GM21576 (cell line): ENCODE data around the gene LILRB2.
"Not testable (repeated sequence)": the region's sequence is repeated elsewhere in the genome, so short reads cannot be mapped to it uniquely, and the experiment has no call there.

ENCODE experiments used
- ATAC-seq: cut with Tn5 transposase; IDR thresholded peaks from one replicate; pipeline ENCODE4 v1.9.1; 2021; ENCODE audit warnings: mild to moderate bottlenecking, moderate library complexity; ENCODE audit not compliant: unreplicated experiment

Gene LILRB2

DNA sequence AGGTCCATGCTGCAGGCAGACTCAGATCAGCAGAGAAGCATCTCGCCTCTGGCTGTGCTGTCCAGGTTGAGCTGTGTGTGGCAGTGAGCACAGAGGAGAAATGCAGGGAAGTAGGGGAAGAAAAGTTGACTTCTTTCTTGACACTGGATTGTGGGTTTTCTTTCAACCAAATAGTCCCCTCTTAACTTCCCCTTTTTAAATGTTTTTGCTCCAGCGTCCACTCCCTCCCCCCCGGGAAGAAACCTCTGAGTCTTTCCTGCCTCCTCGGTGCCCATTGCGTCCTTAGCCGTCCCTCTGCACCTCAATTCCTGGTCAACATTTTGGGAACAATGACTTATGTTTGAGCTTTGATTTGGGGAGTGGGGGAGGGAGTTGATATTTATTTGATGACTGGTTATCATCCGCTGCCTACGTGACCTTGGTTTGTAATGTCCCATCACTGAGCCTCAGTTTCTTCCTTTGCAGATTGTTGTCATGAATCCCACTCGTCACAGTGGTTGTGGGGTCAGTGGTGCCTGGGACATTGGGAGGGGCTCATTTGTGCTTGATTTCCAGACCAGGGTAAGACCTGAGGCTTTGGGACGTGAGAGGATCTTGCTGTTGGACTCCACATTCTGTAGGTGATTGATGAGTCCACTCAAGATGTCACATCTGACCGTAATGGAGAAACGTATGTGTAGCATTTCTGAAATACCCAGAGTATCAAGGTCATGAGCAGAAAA is at the start of gene LILRB2:
Gene LILRB2 (minus strand): TSS at position 104 of the 722 bp plus-strand sequence. CDS start 614 bp downstream, outside the sequence.
- ATAC-seq = no peak

DNA sequence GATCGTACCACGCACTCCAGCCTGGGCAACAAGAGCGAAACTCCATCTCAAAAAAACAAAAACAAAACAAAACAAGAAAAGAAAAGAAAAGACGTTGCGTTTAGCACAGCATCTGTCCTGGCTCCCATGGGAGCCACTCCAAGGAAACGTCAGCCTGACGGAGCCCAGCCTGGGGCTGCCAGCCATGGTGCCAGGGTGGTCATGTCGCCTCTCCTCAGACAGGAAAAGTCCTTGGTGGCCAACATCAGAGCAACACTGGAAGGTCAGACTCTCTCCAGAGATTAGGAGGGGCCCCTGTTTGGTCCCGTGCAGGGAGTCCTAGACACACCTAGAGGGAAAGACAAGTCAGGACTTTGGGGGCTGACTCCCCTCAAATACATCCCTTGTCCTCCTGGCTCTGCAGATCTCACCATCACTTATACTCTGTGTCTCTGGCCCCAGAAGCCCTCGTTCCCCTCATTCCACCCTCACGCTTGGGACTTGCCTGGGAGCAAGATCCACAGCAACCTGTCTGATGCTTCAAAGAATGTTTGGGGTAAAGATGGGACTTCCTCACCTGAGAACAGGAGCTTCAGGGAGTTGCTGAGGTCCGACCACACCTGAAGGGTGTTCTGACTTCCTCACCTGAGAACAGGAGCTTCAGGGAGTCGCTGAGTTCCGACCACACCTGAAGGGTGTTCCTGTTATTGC is 48.7 kb upstream of the LILRB2 start:
- ATAC-seq = no peak

DNA sequence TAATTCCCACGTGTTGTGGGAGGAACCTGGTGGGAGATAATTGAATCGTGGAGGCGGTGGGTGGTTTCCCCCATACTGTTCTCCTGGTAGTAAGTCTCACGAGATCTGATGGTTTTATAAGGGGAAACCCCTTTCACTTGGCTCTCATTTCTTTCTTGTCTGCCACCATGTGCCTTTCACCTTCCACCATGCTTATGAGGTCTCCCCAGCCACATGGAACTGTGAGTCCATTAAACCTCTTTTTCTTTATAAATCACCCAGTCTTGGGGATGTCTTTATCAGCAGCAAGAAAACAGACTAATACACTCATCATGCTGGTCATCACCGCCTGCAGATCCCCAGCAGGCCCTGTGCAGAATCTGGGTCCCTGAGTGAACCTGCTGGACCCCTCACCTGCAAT is 47.9 kb upstream of the LILRB2 start:
- ATAC-seq = not testable (repeated sequence)

GRCh38 chr19:54325631-54326030 is 44.7 kb upstream of the LILRB2 start:
- ATAC-seq = no peak

DNA sequence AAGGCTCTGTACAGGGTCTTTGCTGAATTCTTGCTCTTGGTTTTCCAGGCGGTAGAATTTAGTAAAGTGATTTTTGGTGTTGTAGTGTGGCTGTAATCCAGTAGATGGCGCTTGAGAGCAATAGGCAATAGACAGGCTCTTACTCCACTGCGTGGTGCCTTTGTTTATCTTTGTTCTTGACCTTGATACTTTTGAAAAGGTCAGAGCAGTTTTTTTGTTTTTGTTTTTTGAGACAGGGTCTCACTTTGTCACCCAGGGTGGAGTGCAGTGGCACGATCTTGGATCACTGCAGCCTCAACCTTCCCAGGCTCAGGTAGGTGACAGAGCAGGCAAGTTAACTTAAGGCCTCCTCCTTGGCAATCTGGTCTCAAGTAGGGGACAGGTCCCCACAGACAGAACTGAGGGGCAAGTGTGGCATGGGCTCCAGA is 44.3 kb upstream of the LILRB2 start:
- no peak for ATAC-seq

GRCh38 chr19:54324071-54324470 is 43.2 kb upstream of the LILRB2 start:
- no peak for ATAC-seq

- ATAC-seq = not testable (repeated sequence)
Observed at GRCh38 chr19:54322934-54323333, 42.0 kb upstream of the LILRB2 start.

- ATAC-seq = not testable (repeated sequence)
Observed at GRCh38 chr19:54322295-54322694, 41.4 kb upstream of the LILRB2 start.

DNA sequence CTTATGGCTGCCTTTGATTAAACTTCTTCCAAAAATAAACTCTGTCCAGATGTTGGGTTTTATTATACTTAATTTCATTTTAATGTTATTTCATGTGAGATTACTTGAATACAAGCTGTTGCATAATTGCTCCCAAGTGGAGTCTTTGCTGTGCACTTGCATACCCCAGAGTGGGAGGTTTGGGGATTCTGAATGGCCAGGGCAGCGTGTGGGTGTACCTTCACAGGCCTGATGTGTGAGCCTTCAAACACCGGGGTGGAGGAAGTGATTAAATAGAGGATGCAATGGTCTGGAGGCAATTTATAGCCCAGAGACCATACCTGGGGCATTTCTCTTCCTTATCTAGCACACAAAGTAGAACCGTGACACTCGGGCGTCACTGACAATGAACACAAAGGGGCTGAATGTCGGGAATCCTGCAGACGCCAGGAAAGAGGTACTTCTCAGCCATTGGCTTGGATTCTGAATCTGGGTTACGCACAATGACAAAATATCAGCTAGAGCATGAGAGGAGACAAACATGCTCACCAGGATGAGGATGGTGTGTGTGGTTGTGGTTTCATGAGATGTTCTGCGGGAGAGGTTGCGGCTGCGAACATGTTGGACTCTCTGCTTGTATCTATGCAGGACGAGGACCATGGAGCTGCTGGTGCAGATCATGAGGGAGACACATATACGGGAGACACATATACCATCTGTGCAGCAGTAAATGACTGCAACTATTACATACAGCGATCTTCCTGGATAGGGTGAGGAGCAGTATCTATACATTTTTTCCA is 39.2 kb upstream of the LILRB2 start:
- ATAC-seq = no peak

- no peak for ATAC-seq
Observed at GRCh38 chr19:54319049-54319448, 38.1 kb upstream of the LILRB2 start.

- no peak for ATAC-seq
Observed at GRCh38 chr19:54317965-54318240, 37.0 kb upstream of the LILRB2 start.

GRCh38 chr19:54317108-54317964 is 36.4 kb upstream of the LILRB2 start:
- ATAC-seq = no peak

DNA sequence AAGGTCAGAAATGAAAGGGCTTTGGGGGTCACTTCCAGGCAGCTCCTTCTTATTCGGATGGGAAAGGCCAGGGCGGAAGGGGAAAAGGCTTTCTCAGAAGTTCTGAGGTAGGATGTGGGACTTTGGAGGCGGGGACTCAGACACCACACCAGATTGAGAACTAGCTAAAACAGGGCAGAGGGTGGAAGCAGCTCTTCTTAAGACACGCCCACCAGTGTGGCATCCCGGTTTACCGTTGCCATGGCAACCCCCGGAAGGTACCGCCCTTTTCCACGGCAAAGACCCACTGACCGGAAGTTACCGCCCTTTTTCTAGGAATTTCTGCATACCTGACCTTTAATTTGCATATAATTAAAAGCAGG is 35.8 kb upstream of the LILRB2 start:
- ATAC-seq = no peak

GRCh38 chr19:54315956-54316355 is 35.0 kb upstream of the LILRB2 start:
- no peak for ATAC-seq

- ATAC-seq = no peak
Observed at GRCh38 chr19:54312436-54313377, 31.8 kb upstream of the LILRB2 start, which contains the start of gene LILRA5. TSS of gene LILRA5 (minus strand) at chr19:54313166. CDS start at chr19:54313019, 147 bp downstream.

DNA sequence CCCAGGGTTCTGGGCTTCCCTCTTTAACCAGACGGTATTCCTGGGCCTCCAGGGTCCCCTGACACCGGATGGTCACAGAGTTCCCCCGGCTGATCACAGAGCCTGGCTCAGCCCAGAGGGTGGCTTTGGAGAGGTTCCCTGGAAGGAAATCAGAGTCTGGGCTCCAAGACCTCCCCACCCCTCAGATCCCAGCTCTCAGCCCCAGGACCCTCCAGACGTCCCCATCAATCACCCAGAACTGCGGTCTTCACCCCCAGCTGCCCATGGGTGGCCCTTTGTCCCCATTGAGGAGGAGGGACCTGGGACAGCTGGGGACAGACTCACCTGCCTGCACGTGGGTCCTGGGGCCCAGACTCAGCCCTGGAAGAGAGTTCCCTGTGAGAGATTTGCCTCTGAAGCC is 31.1 kb upstream of the LILRB2 start:
- ATAC-seq = no peak

GRCh38 chr19:54311486-54311885 is 30.6 kb upstream of the LILRB2 start:
- ATAC-seq = no peak

GRCh38 chr19:54310543-54310942 is 29.6 kb upstream of the LILRB2 start:
- no peak for ATAC-seq

DNA sequence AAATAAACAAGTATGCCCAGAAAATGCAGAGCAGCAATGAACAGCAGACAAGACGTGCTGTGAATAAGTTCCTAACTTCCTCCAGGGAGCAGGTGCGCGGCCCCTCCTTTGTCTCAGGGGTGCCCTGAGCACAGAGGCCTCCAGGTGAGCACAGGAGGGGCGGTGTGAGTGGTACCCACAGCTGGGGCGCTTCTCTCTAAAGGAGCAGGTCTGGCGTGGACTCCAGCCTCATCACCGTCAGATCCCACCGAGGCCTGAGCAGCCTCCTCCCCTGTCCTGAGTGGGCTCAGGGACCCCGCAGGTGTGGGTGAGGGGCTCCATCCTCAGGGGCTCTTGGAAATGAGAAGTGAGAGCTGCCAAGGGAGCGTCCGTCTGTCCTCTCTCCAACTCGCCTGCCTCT is 28.9 kb upstream of the LILRB2 start:
- no peak for ATAC-seq
